Thyroid gland (tissue), 4 donors: ENCODE data around the gene TSC22D1.

Experiments
- CTCF ChIP-seq, 6 experiments: fragments of 200-600 bp in 3 of 6; fragments of 450-650 bp in 3 of 6; sonication (generic) in 3 of 6; IDR thresholded peaks; one replicate each; pipeline ENCODE4 v1.5.1; 2016 to 2019; ENCODE audit warnings: antibody characterized with exemption in 6 of 6, mild to moderate bottlenecking in 2 of 6, inconsistent platforms in 1 of 6, moderate library complexity in 1 of 6
- POLR2A ChIP-seq, 2 donors: fragments of 450-650 bp; IDR thresholded peaks; one replicate each; pipeline ENCODE4 v1.6.1; 2017; ENCODE audit warnings: antibody characterized with exemption in 2 of 2, mild to moderate bottlenecking in 2 of 2, moderate library complexity in 1 of 2

DNA sequence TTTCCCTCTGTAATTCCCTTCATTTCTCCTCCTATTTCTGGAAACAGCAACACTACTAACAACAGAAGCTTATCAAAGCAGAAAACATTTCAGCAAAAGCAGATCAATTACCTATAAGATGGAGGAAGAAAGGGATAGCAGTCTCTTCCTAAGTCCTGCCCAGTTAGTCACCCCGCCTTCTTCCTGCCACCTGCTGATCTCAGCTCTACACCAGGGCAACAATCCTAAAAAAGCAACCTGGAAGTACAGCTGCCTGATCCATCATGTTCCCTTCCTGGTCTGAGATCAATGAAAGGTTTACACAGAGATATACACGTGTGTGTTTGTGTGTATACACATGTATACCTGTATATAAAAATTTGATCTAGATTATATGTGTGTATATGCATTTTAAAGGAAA, 59.4 kb downstream of the TSC22D1 start:
- TF ChIP-seq POLR2A (IDR thresholded peaks at IDR 0.05), result no peak
- no peak for TF ChIP-seq CTCF (IDR thresholded peaks at IDR 0.05)
